Ishikawa (cell line): ENCODE data around the gene ZNF700.

Source experiments
- CEBPB ChIP-seq: IDR thresholded peaks from 2 replicates; pipeline ENCODE4 v1.6.1; 2012
- CREB1 ChIP-seq: IDR thresholded peaks from 2 replicates; pipeline ENCODE4 v1.6.1; 2012; ENCODE audit warnings: low read depth
- EGR1 ChIP-seq: IDR thresholded peaks from 2 replicates; pipeline ENCODE4 v1.6.1; 2012
- EP300 ChIP-seq: IDR thresholded peaks from 2 replicates; pipeline ENCODE4 v1.6.1; 2012; ENCODE audit warnings: borderline replicate concordance
- FOXM1 ChIP-seq: IDR thresholded peaks from 2 replicates; pipeline ENCODE4 v1.6.1; 2012; ENCODE audit warnings: low read depth, borderline replicate concordance
- NFIC ChIP-seq: IDR thresholded peaks from 2 replicates; pipeline ENCODE4 v1.6.1; 2012
- RAD21 ChIP-seq: IDR thresholded peaks from 2 replicates; pipeline ENCODE4 v1.6.1; 2012; ENCODE audit warnings: low read depth
- REST ChIP-seq: IDR thresholded peaks from 2 replicates; pipeline ENCODE4 v1.6.1; 2012; ENCODE audit warnings: low read depth, mild to moderate bottlenecking
- TAF1 ChIP-seq: IDR thresholded peaks from 2 replicates; pipeline ENCODE4 v1.6.1; 2012; ENCODE audit warnings: low read depth, mild to moderate bottlenecking
- TCF12 ChIP-seq: IDR thresholded peaks from 2 replicates; pipeline ENCODE4 v1.6.1; 2012; ENCODE audit warnings: low read depth
- TEAD4 ChIP-seq: IDR thresholded peaks from 2 replicates; pipeline ENCODE4 v1.6.1; 2012
- USF1 ChIP-seq: IDR thresholded peaks from 2 replicates; pipeline ENCODE4 v1.6.1; 2012
- YY1 ChIP-seq: IDR thresholded peaks from 2 replicates; pipeline ENCODE4 v1.6.1; 2012; ENCODE audit warnings: low read depth
- ZBTB7A ChIP-seq: IDR thresholded peaks from 2 replicates; pipeline ENCODE4 v1.6.1; 2012; ENCODE audit warnings: low read depth
- TF ChIP-seq, protein P1 (sequence below): IDR thresholded peaks from 2 replicates; pipeline ENCODE4 v1.6.1; 2012

ZNF700 gene

GRCh38 chr19:11964858-11965645 lies 40.1 kb downstream of the ZNF700 start, which contains the start of gene ZNF763:
Gene ZNF763, plus strand, starts transcription at chr19:11965040. Its CDS starts 169 bp downstream, at chr19:11965209.
- TF ChIP-seq REST (no peak), YY1 (no peak), NFIC (no peak), TEAD4 (peak; percentile 77), ZBTB7A (no peak), USF1 (0 out of 2 replicates have a peak, but pooled peaks have one; percentile 4), EP300 (no peak), TCF12 (no peak), EGR1 (no peak), FOXM1 (no peak), TAF1 (0 out of 2 replicates have a peak, but pooled peaks have one; percentile 41), CEBPB (no peak), CREB1 (no peak)

GRCh38 chr19:11970174-11970573 lies 45.3 kb downstream of the ZNF700 start:
- TF ChIP-seq TEAD4 (no peak), EGR1 (no peak), ZBTB7A (no peak), TAF1 (no peak), CEBPB (no peak), RAD21 (no peak), NFIC (no peak), REST (no peak), USF1 (no peak), TCF12 (no peak), FOXM1 (no peak), CREB1 (no peak), EP300 (no peak), YY1 (no peak)
- TF ChIP-seq, protein P1, sequence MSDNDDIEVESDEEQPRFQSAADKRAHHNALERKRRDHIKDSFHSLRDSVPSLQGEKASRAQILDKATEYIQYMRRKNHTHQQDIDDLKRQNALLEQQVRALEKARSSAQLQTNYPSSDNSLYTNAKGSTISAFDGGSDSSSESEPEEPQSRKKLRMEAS = no peak

DNA sequence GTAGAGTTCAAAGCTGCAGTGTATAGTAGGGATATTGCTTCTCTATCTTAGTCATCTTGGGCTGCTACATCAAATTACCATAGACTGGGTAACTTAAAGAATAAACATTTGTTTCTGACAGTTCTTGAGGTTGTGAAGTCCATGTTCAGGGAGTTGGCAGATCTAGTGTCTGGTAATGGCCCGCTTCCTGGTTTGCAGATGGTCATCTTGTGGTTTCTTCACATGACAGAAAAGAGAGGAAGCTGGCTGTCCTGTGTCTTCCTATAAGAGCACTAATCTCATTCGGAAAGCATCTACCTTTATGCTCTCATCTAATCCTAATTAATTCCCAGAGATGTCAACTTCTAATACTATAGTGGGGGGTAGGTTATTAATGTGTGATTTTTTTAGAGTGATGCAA lies 46.1 kb downstream of the ZNF700 start:
- TF ChIP-seq CREB1 = no peak
- TF ChIP-seq EGR1 = no peak
- TF ChIP-seq REST = no peak

DNA sequence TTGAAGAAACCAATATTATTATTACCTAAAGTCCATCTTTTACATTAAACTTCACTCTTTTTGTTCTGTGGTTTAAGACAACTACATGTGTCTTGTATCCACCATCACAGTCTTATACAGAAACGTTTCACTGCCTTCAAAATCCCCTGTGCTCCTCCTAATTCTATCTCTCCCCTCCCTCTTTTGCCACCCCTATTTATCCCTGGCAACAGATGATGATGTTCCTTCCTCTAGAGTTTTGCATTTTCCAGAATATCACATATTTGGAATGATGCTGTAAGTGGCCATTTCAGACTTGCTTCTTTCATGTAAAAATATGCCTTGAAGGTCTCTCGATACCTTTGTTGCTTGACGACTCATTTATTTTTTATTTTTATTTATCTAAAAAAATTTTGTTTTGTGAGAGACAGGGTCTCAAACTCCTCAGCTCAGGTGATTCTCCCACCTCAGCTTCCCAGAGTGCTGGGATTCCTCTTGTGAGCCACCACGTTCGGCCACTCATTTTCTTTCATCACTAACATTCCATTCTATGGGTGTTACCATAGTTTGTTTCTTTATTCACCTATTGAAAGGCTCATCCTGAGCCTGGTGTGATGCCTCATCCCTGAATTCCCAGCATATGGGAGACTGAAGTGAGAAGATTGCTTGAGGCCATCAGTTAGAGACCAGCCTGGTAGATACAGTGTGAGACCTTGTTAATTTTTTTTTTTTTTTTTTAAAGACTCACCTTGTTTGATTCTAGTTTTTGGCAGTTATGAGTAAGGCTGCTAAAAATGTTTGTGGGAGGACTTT lies 48.3 kb downstream of the ZNF700 start:
- TF ChIP-seq REST (no peak), CEBPB (no peak)
